AG04449 (cell line): ENCODE measurements around the gene C1QTNF8.

Experiments
- CTCF ChIA-PET: fragments of 350-600 bp; formaldehyde crosslinking; extraction: SDS; loops from one replicate; lab custom pipeline; 2021; ENCODE audit warnings: antibody characterized with exemption; lab: Yijun Ruan, JAX
- POLR2A ChIA-PET: fragments of 400-600, 350-600 bp; formaldehyde crosslinking; extraction: SDS; loops from one replicate; lab custom pipeline; 2020; ENCODE audit warnings: antibody characterized with exemption, inconsistent platforms; lab: Yijun Ruan, JAX
- DNase-seq: peaks from one replicate; pipeline ENCODE4 v3.0.0-alpha.2; 2010; ENCODE audit warnings: low read depth, low spot score
- H3K4me3 ChIP-seq: 2 replicates; pipeline ENCODE4 v1.5.1; 2011; ENCODE audit warnings: low read depth, mild to moderate bottlenecking, control low read depth, low read length
- CTCF ChIP-seq: IDR thresholded peaks from one replicate; pipeline ENCODE4 v1.5.1; 2011; ENCODE audit warnings: mild to moderate bottlenecking, moderate library complexity, low read length, control low read depth, inconsistent platforms; ENCODE audit not compliant: insufficient read depth; ENCODE audit errors: missing control alignments

The C1QTNF8 gene

GRCh38 chr16:1042866-1043265 is 53.2 kb downstream of the C1QTNF8 start:
- no peak for TF ChIP-seq CTCF
- DNase-seq, result no peak
- CTCF ChIA-PET, result interaction anchor here (1.2 to 1.4 kb wide), 2 partner anchors 12 to 13 kb away, joined by 3 to 4 read pairs; no protein-coding TSS in a partner anchor
- POLR2A ChIA-PET, result no interaction called here
- no peak overlapping the region for H3K4me3 ChIP-seq

GRCh38 chr16:1042049-1042744 is 53.8 kb downstream of the C1QTNF8 start:
- ChIA-PET CTCF (interaction anchor here (1.2 to 1.4 kb wide), 2 partner anchors 13 to 14 kb away, joined by 3 to 4 read pairs; no protein-coding TSS in a partner anchor), POLR2A (no interaction called here)
- DNase-seq, result no peak
- H3K4me3 ChIP-seq, result no peak overlapping the region
- no peak for TF ChIP-seq CTCF

GRCh38 chr16:1040346-1040745 is 55.7 kb downstream of the C1QTNF8 start:
- ChIA-PET POLR2A (no interaction called here), CTCF (no interaction called here)
- H3K4me3 ChIP-seq, result no peak overlapping the region
- TF ChIP-seq CTCF, result no peak
- DNase-seq, result no peak

GRCh38 chr16:1039762-1040161 is 56.3 kb downstream of the C1QTNF8 start:
- TF ChIP-seq CTCF, result no peak
- POLR2A ChIA-PET, result no interaction called here

GRCh38 chr16:1038932-1039331 is 57.1 kb downstream of the C1QTNF8 start:
- ChIA-PET POLR2A (no interaction called here), CTCF (no interaction called here)

More at GRCh38 chr16:1039762-1040161, 56.3 kb downstream of the C1QTNF8 start:
- DNase-seq, result no peak
- no peak overlapping the region for H3K4me3 ChIP-seq
- CTCF ChIA-PET, result no interaction called here

More at GRCh38 chr16:1038932-1039331, 57.1 kb downstream of the C1QTNF8 start:
- H3K4me3 ChIP-seq, result no peak overlapping the region
- TF ChIP-seq CTCF, result no peak
- no peak for DNase-seq
